Tibial nerve (tissue), 3 donors: Measurements from ENCODE around the gene ALK.

ENCODE experiments used
- CTCF ChIP-seq, 5 experiments: fragments of 200-600 bp in 3 of 5; fragments of 450-650 bp in 2 of 5; sonication (generic) in 3 of 5; IDR thresholded peaks; one replicate each; pipeline ENCODE4 v1.5.1; 2016 to 2019; ENCODE audit warnings: antibody characterized with exemption in 5 of 5, mild to moderate bottlenecking in 3 of 5, moderate library complexity in 2 of 5
- POLR2A ChIP-seq, 2 donors: fragments of 450-650 bp; IDR thresholded peaks; one replicate each; pipeline ENCODE4 v1.6.1; 2017; ENCODE audit warnings: antibody characterized with exemption in 2 of 2, mild to moderate bottlenecking in 2 of 2, moderate library complexity in 2 of 2

DNA sequence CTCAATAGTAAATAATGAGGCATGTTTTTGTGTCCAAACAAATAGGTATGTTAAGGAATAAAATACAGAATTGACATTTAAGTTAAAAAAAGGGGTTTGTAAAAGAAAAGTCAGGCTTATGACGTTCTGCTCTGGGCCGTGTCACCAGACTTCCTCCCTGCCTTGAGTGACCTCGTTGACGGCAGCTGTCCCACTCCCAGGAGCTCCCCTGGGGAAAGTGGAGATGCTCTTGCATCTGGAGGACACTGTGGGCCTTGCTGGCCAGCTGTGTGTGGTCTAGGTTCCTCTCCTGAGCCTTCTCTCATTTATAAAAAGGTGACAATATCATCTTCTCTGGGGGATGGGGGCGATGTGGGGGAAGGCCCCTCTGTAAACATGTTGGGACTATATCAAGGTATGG lies 609.9 kb downstream of the ALK start:
- TF ChIP-seq CTCF (IDR thresholded peaks at IDR 0.05): no peak
- TF ChIP-seq POLR2A (IDR thresholded peaks at IDR 0.05): no peak
